WI38 (cell line): ENCODE measurements around the gene IL31RA.

Source experiments
- H3K4me3 ChIP-seq: 2 replicates; pipeline ENCODE4 v1.5.1; 2011; ENCODE audit warnings: low read depth, mild to moderate bottlenecking, control low read depth, low read length
- CTCF ChIP-seq: IDR thresholded peaks from 2 replicates; pipeline ENCODE4 v1.5.1; 2012; ENCODE audit warnings: low read depth, mild to moderate bottlenecking, control low read depth, low read length

IL31RA gene

GRCh38 chr5:55894135-55894534 is 43.0 kb downstream of the IL31RA start:
- no peak overlapping the region for H3K4me3 ChIP-seq
- no peak for TF ChIP-seq CTCF

- no peak for TF ChIP-seq CTCF
- H3K4me3 ChIP-seq = no peak overlapping the region
Observed at GRCh38 chr5:55895346-55895745, 44.2 kb downstream of the IL31RA start.

- no peak for TF ChIP-seq CTCF
- H3K4me3 ChIP-seq = no peak overlapping the region
Observed at GRCh38 chr5:55896238-55896637, 45.1 kb downstream of the IL31RA start.

GRCh38 chr5:55896663-55897062 is 45.5 kb downstream of the IL31RA start:
- H3K4me3 ChIP-seq = no peak overlapping the region
- TF ChIP-seq CTCF = no peak

GRCh38 chr5:55897206-55897894 is 46.2 kb downstream of the IL31RA start:
- H3K4me3 ChIP-seq = no peak overlapping the region
- no peak for TF ChIP-seq CTCF

GRCh38 chr5:55897905-55898304 is 46.7 kb downstream of the IL31RA start:
- no peak for TF ChIP-seq CTCF
- H3K4me3 ChIP-seq = no peak overlapping the region

GRCh38 chr5:55899344-55899743 is 48.2 kb downstream of the IL31RA start:
- no peak for TF ChIP-seq CTCF
- no peak overlapping the region for H3K4me3 ChIP-seq
